ENCODE data around the gene FKBP8. TPM values are rescaled to one million over a fixed set of nuclear protein-coding genes. Genes with fewer than 3 reads are reported as not detected.

Gene FKBP8
- total RNA-seq, 2 donors from 2014 or later = 277 to 336 TPM

DNA sequence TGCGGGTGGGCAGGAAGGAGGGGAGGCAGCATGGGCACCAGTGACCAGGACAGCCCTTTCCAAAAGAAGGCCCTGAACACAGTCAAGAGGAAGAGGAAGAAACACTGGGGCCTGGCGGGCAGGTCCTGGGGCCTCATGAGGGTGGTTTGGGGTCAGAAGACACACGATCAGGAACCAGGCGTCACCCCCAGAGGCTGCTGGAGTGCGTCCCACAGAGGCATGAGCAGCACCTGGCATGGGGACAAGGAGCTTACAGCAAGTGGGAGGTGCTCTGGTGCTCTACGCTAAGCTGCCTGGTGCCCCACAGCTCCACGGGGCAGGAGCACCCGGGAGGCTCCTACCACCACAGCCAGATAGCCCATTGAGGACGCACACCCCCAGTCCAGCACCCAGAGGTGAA, 41.5 kb downstream of the FKBP8 start:
- H3K27ac Mint-ChIP-seq = peak overlapping the region; percentile 2
- Histone ChIP-seq H3K4me3 (ENCODE audit: low read length) (no peak overlapping the region), H3K36me3 (ENCODE audit: control insufficient read depth, insufficient read depth, low read length) (no peaks in the 10 kb centered on the region), H3K27me3 (ENCODE audit: control insufficient read depth, insufficient read depth, low read length, poor library complexity, severe bottlenecking) (no peaks in the 10 kb centered on the region), H3K27ac (ENCODE audit: low read depth, low read length) (no peak overlapping the region), H3K9me3 (ENCODE audit: control insufficient read depth, low read length) (no peaks in the 10 kb centered on the region), H3K9ac (ENCODE audit: extremely low read depth, low read length, poor library complexity, severe bottlenecking) (no peak overlapping the region), H3K4me1 (ENCODE audit: control insufficient read depth, insufficient read depth, low read length) (peaks cover 14% of the 10 kb centered on the region)
- DNase-seq = no peak
- no peaks in the 10 kb centered on the region for H3K27me3 Mint-ChIP-seq (ENCODE audit: insufficient read depth)
- no peaks in the 10 kb centered on the region for H3K9me3 Mint-ChIP-seq
- WGBS, 2 experiments (ENCODE audit: insufficient coverage in 1 of 2, insufficient read length in 1 of 2) = 89 to 90% methylated on average over 5 to 9 of the region's 9 CpGs
- TF ChIP-seq, protein P1, sequence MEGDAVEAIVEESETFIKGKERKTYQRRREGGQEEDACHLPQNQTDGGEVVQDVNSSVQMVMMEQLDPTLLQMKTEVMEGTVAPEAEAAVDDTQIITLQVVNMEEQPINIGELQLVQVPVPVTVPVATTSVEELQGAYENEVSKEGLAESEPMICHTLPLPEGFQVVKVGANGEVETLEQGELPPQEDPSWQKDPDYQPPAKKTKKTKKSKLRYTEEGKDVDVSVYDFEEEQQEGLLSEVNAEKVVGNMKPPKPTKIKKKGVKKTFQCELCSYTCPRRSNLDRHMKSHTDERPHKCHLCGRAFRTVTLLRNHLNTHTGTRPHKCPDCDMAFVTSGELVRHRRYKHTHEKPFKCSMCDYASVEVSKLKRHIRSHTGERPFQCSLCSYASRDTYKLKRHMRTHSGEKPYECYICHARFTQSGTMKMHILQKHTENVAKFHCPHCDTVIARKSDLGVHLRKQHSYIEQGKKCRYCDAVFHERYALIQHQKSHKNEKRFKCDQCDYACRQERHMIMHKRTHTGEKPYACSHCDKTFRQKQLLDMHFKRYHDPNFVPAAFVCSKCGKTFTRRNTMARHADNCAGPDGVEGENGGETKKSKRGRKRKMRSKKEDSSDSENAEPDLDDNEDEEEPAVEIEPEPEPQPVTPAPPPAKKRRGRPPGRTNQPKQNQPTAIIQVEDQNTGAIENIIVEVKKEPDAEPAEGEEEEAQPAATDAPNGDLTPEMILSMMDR (conservative IDR thresholded peaks at IDR 0.05) = no peak
- peaks cover 18% of the 10 kb centered on the region for H3K4me1 Mint-ChIP-seq
- H3K36me3 Mint-ChIP-seq (ENCODE audit: low read depth) = no peaks in the 10 kb centered on the region
- H3K4me3 Mint-ChIP-seq = no peak overlapping the region

- Histone ChIP-seq H3K27me3 (ENCODE audit: control insufficient read depth, insufficient read depth, low read length, poor library complexity, severe bottlenecking) (no peaks in the 10 kb centered on the region), H3K4me1 (ENCODE audit: control insufficient read depth, insufficient read depth, low read length) (peaks cover 12% of the 10 kb centered on the region), H3K4me3 (ENCODE audit: low read length) (no peak overlapping the region), H3K36me3 (ENCODE audit: control insufficient read depth, insufficient read depth, low read length) (no peaks in the 10 kb centered on the region), H3K9ac (ENCODE audit: extremely low read depth, low read length, poor library complexity, severe bottlenecking) (no peak overlapping the region), H3K27ac (ENCODE audit: low read depth, low read length) (no peak overlapping the region), H3K9me3 (ENCODE audit: control insufficient read depth, low read length) (no peaks in the 10 kb centered on the region)
- WGBS, 2 experiments (ENCODE audit: insufficient coverage in 1 of 2, insufficient read length in 1 of 2) = 90 to 93% methylated on average over 10 to 13 of the region's 13 CpGs
- TF ChIP-seq, protein P1 (conservative IDR thresholded peaks at IDR 0.05) = no peak
- H3K27ac Mint-ChIP-seq = peak overlapping the region; percentile 2
- DNase-seq = no peak
- H3K4me1 Mint-ChIP-seq = peaks cover 15% of the 10 kb centered on the region
- H3K4me3 Mint-ChIP-seq = no peak overlapping the region
- no peaks in the 10 kb centered on the region for H3K9me3 Mint-ChIP-seq
- H3K36me3 Mint-ChIP-seq (ENCODE audit: low read depth) = no peaks in the 10 kb centered on the region
- H3K27me3 Mint-ChIP-seq (ENCODE audit: insufficient read depth) = no peaks in the 10 kb centered on the region
Measured at GRCh38 chr19:18501351-18501750, 42.0 kb downstream of the FKBP8 start.

GRCh38 chr19:18500799-18501198, 42.6 kb downstream of the FKBP8 start:
- Histone ChIP-seq H3K9me3 (ENCODE audit: control insufficient read depth, low read length) (no peaks in the 10 kb centered on the region), H3K27ac (ENCODE audit: low read depth, low read length) (no peak overlapping the region), H3K36me3 (ENCODE audit: control insufficient read depth, insufficient read depth, low read length) (no peaks in the 10 kb centered on the region), H3K27me3 (ENCODE audit: control insufficient read depth, insufficient read depth, low read length, poor library complexity, severe bottlenecking) (no peaks in the 10 kb centered on the region), H3K9ac (ENCODE audit: extremely low read depth, low read length, poor library complexity, severe bottlenecking) (no peak overlapping the region), H3K4me3 (ENCODE audit: low read length) (no peak overlapping the region), H3K4me1 (ENCODE audit: control insufficient read depth, insufficient read depth, low read length) (peaks cover 12% of the 10 kb centered on the region)
- H3K27me3 Mint-ChIP-seq (ENCODE audit: insufficient read depth) = no peaks in the 10 kb centered on the region
- H3K9me3 Mint-ChIP-seq = no peaks in the 10 kb centered on the region
- no peaks in the 10 kb centered on the region for H3K36me3 Mint-ChIP-seq (ENCODE audit: low read depth)
- H3K27ac Mint-ChIP-seq = peak overlapping the region; percentile 2
- WGBS, 2 experiments (ENCODE audit: insufficient coverage in 1 of 2, insufficient read length in 1 of 2) = 88 to 90% methylated on average over 11 of the region's 11 CpGs
- DNase-seq = no peak
- TF ChIP-seq, protein P1 (conservative IDR thresholded peaks at IDR 0.05) = no peak
- peaks cover 15% of the 10 kb centered on the region for H3K4me1 Mint-ChIP-seq
- H3K4me3 Mint-ChIP-seq = no peak overlapping the region

Data from endodermal cell (in vitro differentiated cells).